ENCODE measurements around the gene MMADHC.

The MMADHC gene

GRCh38 chr2:149587220-149587949, at the start of gene MMADHC:
Gene MMADHC, minus strand, starts transcription at chr2:149587775. Its CDS starts 678 bp downstream, at chr2:149587097.
- peak; percentile 98 for DNase-seq

GRCh38 chr2:149634103-149634502, 46.5 kb upstream of the MMADHC start:
- no peak for DNase-seq

- no peak for DNase-seq
These were observed 42.9 kb upstream of the MMADHC start for GRCh38 chr2:149630445-149630844.

GRCh38 chr2:149629026-149629425, 41.5 kb upstream of the MMADHC start:
- no peak for DNase-seq

- no peak for DNase-seq
These were observed 39.7 kb upstream of the MMADHC start for GRCh38 chr2:149627111-149627801.

- DNase-seq: no peak
These were observed 38.1 kb upstream of the MMADHC start for GRCh38 chr2:149625671-149626070.

- no peak for DNase-seq
These were observed 37.7 kb upstream of the MMADHC start for GRCh38 chr2:149625271-149625670.

GRCh38 chr2:149622343-149622742, 34.8 kb upstream of the MMADHC start:
- no peak for DNase-seq

GRCh38 chr2:149617476-149617875, 29.9 kb upstream of the MMADHC start:
- no peak for DNase-seq

- DNase-seq: peak; percentile 19
These were observed 29.3 kb upstream of the MMADHC start for GRCh38 chr2:149616681-149617456.

- no peak for DNase-seq
These were observed 26.1 kb upstream of the MMADHC start for GRCh38 chr2:149613704-149614103.

- no peak for DNase-seq
These were observed 24.5 kb upstream of the MMADHC start for GRCh38 chr2:149612122-149612521.

GRCh38 chr2:149611100-149611820, 23.7 kb upstream of the MMADHC start:
- DNase-seq: peak; percentile 27

- no peak for DNase-seq
These were observed 18.8 kb upstream of the MMADHC start for GRCh38 chr2:149606251-149606811.

GRCh38 chr2:149603248-149603647, 15.7 kb upstream of the MMADHC start:
- DNase-seq: no peak

- no peak for DNase-seq
These were observed 13.7 kb upstream of the MMADHC start for GRCh38 chr2:149601141-149601796.

- peak; percentile 77 for DNase-seq
These were observed 10.2 kb upstream of the MMADHC start for GRCh38 chr2:149597668-149598326.

GRCh38 chr2:149597050-149597667, 9.6 kb upstream of the MMADHC start:
- no peak for DNase-seq

- DNase-seq: no peak
These were observed 8.9 kb upstream of the MMADHC start for GRCh38 chr2:149596471-149596870.

GRCh38 chr2:149595056-149595963, 7.7 kb upstream of the MMADHC start:
- no peak for DNase-seq

All from NCI-H345 (cell line).